ENCODE data around the gene DSCAML1. TPM values are rescaled to one million over a fixed set of nuclear protein-coding genes. Genes with fewer than 3 reads are reported as not detected.

Gene DSCAML1
- total RNA-seq = not detected in 2 replicates
- long read RNA-seq = 0 reads

- Mint-ChIP-seq H3K9me3 (ENCODE audit: unreplicated experiment) (no peaks in the 10 kb centered on the region), H3K36me3 (ENCODE audit: unreplicated experiment) (peaks cover 3% of the 10 kb centered on the region), H3K27me3 (ENCODE audit: unreplicated experiment) (peaks cover 73% of the 10 kb centered on the region), H3K27ac (ENCODE audit: unreplicated experiment) (no peak within 1 kb of the TSS), H3K4me3 (ENCODE audit: unreplicated experiment) (no peak within 1 kb of the TSS), H3K4me1 (ENCODE audit: unreplicated experiment) (peaks cover 4% of the 10 kb centered on the region)
- DNase-seq (ENCODE audit: extremely low spot score, unreplicated experiment) = no peak
- TF ChIP-seq, protein P1, sequence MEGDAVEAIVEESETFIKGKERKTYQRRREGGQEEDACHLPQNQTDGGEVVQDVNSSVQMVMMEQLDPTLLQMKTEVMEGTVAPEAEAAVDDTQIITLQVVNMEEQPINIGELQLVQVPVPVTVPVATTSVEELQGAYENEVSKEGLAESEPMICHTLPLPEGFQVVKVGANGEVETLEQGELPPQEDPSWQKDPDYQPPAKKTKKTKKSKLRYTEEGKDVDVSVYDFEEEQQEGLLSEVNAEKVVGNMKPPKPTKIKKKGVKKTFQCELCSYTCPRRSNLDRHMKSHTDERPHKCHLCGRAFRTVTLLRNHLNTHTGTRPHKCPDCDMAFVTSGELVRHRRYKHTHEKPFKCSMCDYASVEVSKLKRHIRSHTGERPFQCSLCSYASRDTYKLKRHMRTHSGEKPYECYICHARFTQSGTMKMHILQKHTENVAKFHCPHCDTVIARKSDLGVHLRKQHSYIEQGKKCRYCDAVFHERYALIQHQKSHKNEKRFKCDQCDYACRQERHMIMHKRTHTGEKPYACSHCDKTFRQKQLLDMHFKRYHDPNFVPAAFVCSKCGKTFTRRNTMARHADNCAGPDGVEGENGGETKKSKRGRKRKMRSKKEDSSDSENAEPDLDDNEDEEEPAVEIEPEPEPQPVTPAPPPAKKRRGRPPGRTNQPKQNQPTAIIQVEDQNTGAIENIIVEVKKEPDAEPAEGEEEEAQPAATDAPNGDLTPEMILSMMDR (IDR thresholded peaks at IDR 0.05) = no peak
Measured at GRCh38 chr11:117796872-117797529, at the start of gene DSCAML1. TSS of gene DSCAML1 (minus strand) at chr11:117797216. CDS start at chr11:117797079, 137 bp downstream.

GRCh38 chr11:117843666-117844484 is 46.9 kb upstream of the DSCAML1 start:
- Mint-ChIP-seq H3K4me3 (ENCODE audit: unreplicated experiment) (no peak overlapping the region), H3K9me3 (ENCODE audit: unreplicated experiment) (no peaks in the 10 kb centered on the region), H3K27me3 (ENCODE audit: unreplicated experiment) (peaks cover 17% of the 10 kb centered on the region), H3K4me1 (ENCODE audit: unreplicated experiment) (no peaks in the 10 kb centered on the region), H3K27ac (ENCODE audit: unreplicated experiment) (no peak overlapping the region), H3K36me3 (ENCODE audit: unreplicated experiment) (no peaks in the 10 kb centered on the region)
- TF ChIP-seq, protein P1 (IDR thresholded peaks at IDR 0.05) = peak; percentile 96
- DNase-seq (ENCODE audit: extremely low spot score, unreplicated experiment) = peak; percentile 92

GRCh38 chr11:117842131-117842941 is 45.3 kb upstream of the DSCAML1 start:
- TF ChIP-seq, protein P1 (IDR thresholded peaks at IDR 0.05) = no peak
- Mint-ChIP-seq H3K36me3 (ENCODE audit: unreplicated experiment) (no peaks in the 10 kb centered on the region), H3K4me3 (ENCODE audit: unreplicated experiment) (no peak overlapping the region), H3K27ac (ENCODE audit: unreplicated experiment) (no peak overlapping the region), H3K4me1 (ENCODE audit: unreplicated experiment) (no peaks in the 10 kb centered on the region), H3K9me3 (ENCODE audit: unreplicated experiment) (no peaks in the 10 kb centered on the region), H3K27me3 (ENCODE audit: unreplicated experiment) (peaks cover 32% of the 10 kb centered on the region)
- peak; percentile 76 for DNase-seq (ENCODE audit: extremely low spot score, unreplicated experiment)

DNA sequence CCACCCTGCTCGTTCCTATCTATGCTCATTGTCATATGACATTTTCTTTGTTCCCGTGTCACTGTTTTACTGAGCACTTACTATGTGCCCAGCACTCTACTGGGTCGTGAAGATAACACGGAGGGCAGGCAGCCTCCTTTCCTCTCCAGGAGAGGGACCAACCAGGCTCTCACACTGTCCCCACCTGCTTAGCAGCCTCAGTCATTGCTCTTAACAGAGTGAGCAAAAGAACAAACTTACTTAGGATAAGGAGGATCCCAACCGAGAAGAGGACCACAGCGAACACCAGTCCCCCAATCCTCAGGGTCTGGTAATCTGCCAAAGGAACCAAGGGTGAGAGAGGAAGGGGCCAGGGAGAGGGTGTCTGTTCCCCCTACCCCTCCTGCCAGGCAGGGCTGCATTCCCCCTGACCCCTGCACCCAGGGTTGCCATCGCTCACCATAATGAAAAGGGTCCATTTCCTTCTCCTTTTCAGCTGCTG is 44.6 kb upstream of the DSCAML1 start:
- TF ChIP-seq, protein P1 (IDR thresholded peaks at IDR 0.05) = no peak
- no peaks in the 10 kb centered on the region for H3K36me3 Mint-ChIP-seq (ENCODE audit: unreplicated experiment)
- H3K4me3 Mint-ChIP-seq (ENCODE audit: unreplicated experiment) = no peak overlapping the region
- peak; percentile 56 for DNase-seq (ENCODE audit: extremely low spot score, unreplicated experiment)
- no peak overlapping the region for H3K27ac Mint-ChIP-seq (ENCODE audit: unreplicated experiment)
- H3K9me3 Mint-ChIP-seq (ENCODE audit: unreplicated experiment) = no peaks in the 10 kb centered on the region
- no peaks in the 10 kb centered on the region for H3K4me1 Mint-ChIP-seq (ENCODE audit: unreplicated experiment)
- peaks cover 33% of the 10 kb centered on the region for H3K27me3 Mint-ChIP-seq (ENCODE audit: unreplicated experiment)
